ENCODE results near the gene QTRT2. TPM values are rescaled to one million over a fixed set of nuclear protein-coding genes. Genes with fewer than 3 reads are reported as not detected.

QTRT2 gene
- total and polyA plus RNA-seq, 9 of the 15 experiments (the other 6 are each of a cell fraction or from before 2014, with no cell fraction given): 10.2 to 25.1 (median 17.3) TPM

DNA sequence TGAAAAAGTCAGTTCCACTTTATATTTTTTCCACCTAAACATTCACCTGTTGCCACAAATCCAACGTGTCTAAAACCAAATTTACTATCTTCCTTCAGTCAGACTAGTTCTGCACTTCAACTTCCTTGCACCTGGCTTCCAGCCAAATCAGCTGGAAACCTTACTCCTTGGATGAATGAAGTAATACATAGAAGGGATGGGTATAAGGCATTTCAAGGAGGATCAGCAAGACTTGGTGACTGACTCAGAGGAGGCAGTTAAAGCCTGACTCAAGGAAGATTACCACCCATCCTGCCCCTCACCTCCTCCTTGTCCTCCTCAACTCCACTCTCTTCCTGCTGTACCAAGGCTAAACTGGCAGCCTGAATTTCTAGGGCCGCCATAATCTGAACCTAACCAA is 37.1 kb downstream of the QTRT2 start:
- FAIRE-seq (no peak), DNase-seq (ENCODE audit: extremely low read depth in 1 of 4, low spot score in 3 of 4) (peak in 2 of 4 experiments; percentile 7 to 15), ATAC-seq (no peak)
- in situ Hi-C loops (cut with MboI) (no loop called here), intact Hi-C loops (cut with micrococcal nuclease) (no loop called here)
- Histone ChIP-seq H3K4me3 (no peak overlapping the region), H2AFZ (ENCODE audit: low read depth, low read length) (no peak overlapping the region), H3K9ac (ENCODE audit: insufficient read depth in 1 of 2, low read depth in 2 of 2, low read length in 2 of 2) (no peak overlapping the region), H3K4me1 (replicated peaks in 1 of 2; ENCODE audit: control insufficient read depth in 2 of 2, insufficient read depth in 2 of 2, low read length in 2 of 2) (no peaks in the 10 kb centered on the region), H3K9me1 (ENCODE audit: control insufficient read depth, insufficient read depth, low read length) (no peaks in the 10 kb centered on the region), H3K4me2 (ENCODE audit: insufficient read depth, low read length) (no peak overlapping the region), H3K36me3 (ENCODE audit: control insufficient read depth, insufficient read depth, low read length) (no peaks in the 10 kb centered on the region), H3K27ac (ENCODE audit: extremely low read depth, low read depth, low read length) (no peak overlapping the region), H3K79me2 (ENCODE audit: control insufficient read depth, insufficient read depth, low read length) (no peaks in the 10 kb centered on the region), H3K27me3 (ENCODE audit: control insufficient read depth in 2 of 2, insufficient read depth in 2 of 2, low read length in 2 of 2) (peaks cover 9 to 10% of the 10 kb centered on the region in 2 experiments; a peak in 3 of 5 replicates), H4K20me1 (replicated peaks; ENCODE audit: control insufficient read depth, insufficient read depth, low read length) (no peaks in the 10 kb centered on the region), H3K9me3 (replicated peaks; ENCODE audit: control insufficient read depth, insufficient read depth, low read depth, low read length) (no peaks in the 10 kb centered on the region)
- CTCF ChIA-PET (ENCODE audit: low intra/inter-chr PET ratio): no interaction called here
- no TSS peak for BruUV-seq (replicated peaks)
- 10% methylated on average over 2 of the region's 2 CpGs for WGBS (ENCODE audit: insufficient coverage, low coverage, missing lambda C conversion rate)
- TF ChIP-seq FOXP1 (CRISPR knock-in tag; IDR thresholded peaks at IDR 0.05) (no peak), ZNF57 (CRISPR knock-in tag; IDR thresholded peaks at IDR 0.05) (no peak), ATF1 (CRISPR knock-in tag; IDR thresholded peaks at IDR 0.05) (no peak), ATF1 (tag; IDR thresholded peaks at IDR 0.05) (no peak), NFIC (IDR thresholded peaks at IDR 0.05) (peak; percentile 82)
- TF ChIP-seq, protein P1, sequence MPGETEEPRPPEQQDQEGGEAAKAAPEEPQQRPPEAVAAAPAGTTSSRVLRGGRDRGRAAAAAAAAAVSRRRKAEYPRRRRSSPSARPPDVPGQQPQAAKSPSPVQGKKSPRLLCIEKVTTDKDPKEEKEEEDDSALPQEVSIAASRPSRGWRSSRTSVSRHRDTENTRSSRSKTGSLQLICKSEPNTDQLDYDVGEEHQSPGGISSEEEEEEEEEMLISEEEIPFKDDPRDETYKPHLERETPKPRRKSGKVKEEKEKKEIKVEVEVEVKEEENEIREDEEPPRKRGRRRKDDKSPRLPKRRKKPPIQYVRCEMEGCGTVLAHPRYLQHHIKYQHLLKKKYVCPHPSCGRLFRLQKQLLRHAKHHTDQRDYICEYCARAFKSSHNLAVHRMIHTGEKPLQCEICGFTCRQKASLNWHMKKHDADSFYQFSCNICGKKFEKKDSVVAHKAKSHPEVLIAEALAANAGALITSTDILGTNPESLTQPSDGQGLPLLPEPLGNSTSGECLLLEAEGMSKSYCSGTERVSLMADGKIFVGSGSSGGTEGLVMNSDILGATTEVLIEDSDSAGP (CRISPR knock-in tag; IDR thresholded peaks at IDR 0.05): no peak
- TF ChIP-seq, protein P2, sequence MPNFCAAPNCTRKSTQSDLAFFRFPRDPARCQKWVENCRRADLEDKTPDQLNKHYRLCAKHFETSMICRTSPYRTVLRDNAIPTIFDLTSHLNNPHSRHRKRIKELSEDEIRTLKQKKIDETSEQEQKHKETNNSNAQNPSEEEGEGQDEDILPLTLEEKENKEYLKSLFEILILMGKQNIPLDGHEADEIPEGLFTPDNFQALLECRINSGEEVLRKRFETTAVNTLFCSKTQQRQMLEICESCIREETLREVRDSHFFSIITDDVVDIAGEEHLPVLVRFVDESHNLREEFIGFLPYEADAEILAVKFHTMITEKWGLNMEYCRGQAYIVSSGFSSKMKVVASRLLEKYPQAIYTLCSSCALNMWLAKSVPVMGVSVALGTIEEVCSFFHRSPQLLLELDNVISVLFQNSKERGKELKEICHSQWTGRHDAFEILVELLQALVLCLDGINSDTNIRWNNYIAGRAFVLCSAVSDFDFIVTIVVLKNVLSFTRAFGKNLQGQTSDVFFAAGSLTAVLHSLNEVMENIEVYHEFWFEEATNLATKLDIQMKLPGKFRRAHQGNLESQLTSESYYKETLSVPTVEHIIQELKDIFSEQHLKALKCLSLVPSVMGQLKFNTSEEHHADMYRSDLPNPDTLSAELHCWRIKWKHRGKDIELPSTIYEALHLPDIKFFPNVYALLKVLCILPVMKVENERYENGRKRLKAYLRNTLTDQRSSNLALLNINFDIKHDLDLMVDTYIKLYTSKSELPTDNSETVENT (CRISPR knock-in tag; IDR thresholded peaks at IDR 0.05): no peak
- TF ChIP-seq, protein P3, sequence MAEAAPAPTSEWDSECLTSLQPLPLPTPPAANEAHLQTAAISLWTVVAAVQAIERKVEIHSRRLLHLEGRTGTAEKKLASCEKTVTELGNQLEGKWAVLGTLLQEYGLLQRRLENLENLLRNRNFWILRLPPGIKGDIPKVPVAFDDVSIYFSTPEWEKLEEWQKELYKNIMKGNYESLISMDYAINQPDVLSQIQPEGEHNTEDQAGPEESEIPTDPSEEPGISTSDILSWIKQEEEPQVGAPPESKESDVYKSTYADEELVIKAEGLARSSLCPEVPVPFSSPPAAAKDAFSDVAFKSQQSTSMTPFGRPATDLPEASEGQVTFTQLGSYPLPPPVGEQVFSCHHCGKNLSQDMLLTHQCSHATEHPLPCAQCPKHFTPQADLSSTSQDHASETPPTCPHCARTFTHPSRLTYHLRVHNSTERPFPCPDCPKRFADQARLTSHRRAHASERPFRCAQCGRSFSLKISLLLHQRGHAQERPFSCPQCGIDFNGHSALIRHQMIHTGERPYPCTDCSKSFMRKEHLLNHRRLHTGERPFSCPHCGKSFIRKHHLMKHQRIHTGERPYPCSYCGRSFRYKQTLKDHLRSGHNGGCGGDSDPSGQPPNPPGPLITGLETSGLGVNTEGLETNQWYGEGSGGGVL (CRISPR knock-in tag; IDR thresholded peaks at IDR 0.05): no peak
- POLR2A ChIA-PET: no interaction called here

Measured in K562 (cell line).